ENCODE measurements around the gene SERINC5. TPM values are rescaled to one million over a fixed set of nuclear protein-coding genes. Genes with fewer than 3 reads are reported as not detected.

The SERINC5 gene
- total RNA-seq, 1 experiment from 2014 or later = 128 TPM

GRCh38 chr5:80143491-80143890, 112.4 kb downstream of the SERINC5 start:
- Mint-ChIP-seq H3K27ac (peak overlapping the region; percentile 84), H3K4me3 (no peak overlapping the region), H3K36me3 (peaks cover 38% of the 10 kb centered on the region), H3K9me3 (no peaks in the 10 kb centered on the region), H3K4me1 (peaks cover 69% of the 10 kb centered on the region), H3K27me3 (ENCODE audit: low read depth) (no peaks in the 10 kb centered on the region)
- ChIA-PET POLR2A (no interaction called here), CTCF (interaction anchor here (0.9 to 1.0 kb wide), 2 partner anchors 18 to 43 kb away, joined by 3 read pairs; no protein-coding TSS in a partner anchor)
- ATAC-seq = no peak
- DNase-seq (ENCODE audit: low spot score) = peak; percentile 22
- TF ChIP-seq AFF4 (CRISPR knock-in tag; IDR thresholded peaks at IDR 0.05; ENCODE audit: borderline replicate concordance) (no peak), GRHL2 (CRISPR knock-in tag; IDR thresholded peaks at IDR 0.05; ENCODE audit: insufficient replicate concordance, severe bottlenecking) (no peak), ERG (CRISPR knock-in tag; IDR thresholded peaks at IDR 0.05) (no peak), EMX1 (CRISPR knock-in tag; IDR thresholded peaks at IDR 0.05) (no peak), HMGA2 (CRISPR knock-in tag; IDR thresholded peaks at IDR 0.05) (no peak), NR1H2 (CRISPR knock-in tag; IDR thresholded peaks at IDR 0.05) (no peak), JUN (CRISPR knock-in tag; IDR thresholded peaks at IDR 0.05) (no peak), ZNF138 (CRISPR knock-in tag; conservative IDR thresholded peaks at IDR 0.05) (no peak), CTCF (IDR thresholded peaks at IDR 0.05) (no peak), ETV6 (CRISPR knock-in tag; IDR thresholded peaks at IDR 0.05) (no peak), ZNF512 (CRISPR knock-in tag; IDR thresholded peaks at IDR 0.05; ENCODE audit: borderline replicate concordance) (no peak), USF1 (CRISPR knock-in tag; IDR thresholded peaks at IDR 0.05) (no peak), ZNF425 (CRISPR knock-in tag; conservative IDR thresholded peaks at IDR 0.05) (no peak), E2F5 (CRISPR knock-in tag; IDR thresholded peaks at IDR 0.05) (no peak), MAX (CRISPR knock-in tag; IDR thresholded peaks at IDR 0.05) (no peak), NFE2L1 (CRISPR knock-in tag; IDR thresholded peaks at IDR 0.05) (no peak), ZNF263 (CRISPR knock-in tag; IDR thresholded peaks at IDR 0.05; ENCODE audit: low read depth) (no peak)

All from WTC11 (cell line).